Kidney capillary endothelial cell (primary cell): ENCODE data around the gene FERMT3.
A peak's percentile ranks its signal among the peaks of the same experiment; 100 is the strongest.

Source experiments
- DNase-seq: peaks from one replicate; pipeline ENCODE4 v3.0.0-alpha.2; 2018; ENCODE audit warnings: low spot score

Gene FERMT3

GRCh38 chr11:64186492-64187165 is 19.9 kb upstream of the FERMT3 start:
- DNase-seq: no peak

GRCh38 chr11:64192434-64192833 is 14.1 kb upstream of the FERMT3 start:
- no peak for DNase-seq

- no peak for DNase-seq
Observed at GRCh38 chr11:64196626-64197025, 9.9 kb upstream of the FERMT3 start.

GRCh38 chr11:64198511-64198910 is 8.0 kb upstream of the FERMT3 start:
- no peak for DNase-seq

GRCh38 chr11:64201543-64201942 is 5.0 kb upstream of the FERMT3 start:
- DNase-seq: no peak

GRCh38 chr11:64202992-64203391 is 3.5 kb upstream of the FERMT3 start:
- DNase-seq: no peak

- DNase-seq: no peak
Observed at GRCh38 chr11:64203421-64204079, 3.0 kb upstream of the FERMT3 start.

GRCh38 chr11:64204080-64204440 is 2.5 kb upstream of the FERMT3 start:
- no peak for DNase-seq

GRCh38 chr11:64204464-64204989 is 2.0 kb upstream of the FERMT3 start:
- peak; percentile 86 for DNase-seq

GRCh38 chr11:64207256-64208085 is 950 bp downstream of the FERMT3 start:
- DNase-seq: peak; percentile 93

GRCh38 chr11:64208086-64208795 is 1.7 kb downstream of the FERMT3 start:
- DNase-seq: no peak

- no peak for DNase-seq
Observed at GRCh38 chr11:64208796-64209562, 2.5 kb downstream of the FERMT3 start.

GRCh38 chr11:64209563-64209843 is 3.0 kb downstream of the FERMT3 start:
- DNase-seq: no peak

GRCh38 chr11:64210301-64211020 is 3.9 kb downstream of the FERMT3 start:
- no peak for DNase-seq

GRCh38 chr11:64211181-64211872 is 4.8 kb downstream of the FERMT3 start:
- DNase-seq: no peak

- DNase-seq: no peak
Observed at GRCh38 chr11:64216879-64217278, 10.4 kb downstream of the FERMT3 start.

GRCh38 chr11:64218628-64219353 is 12.3 kb downstream of the FERMT3 start:
- DNase-seq: no peak

- DNase-seq: no peak
Observed at GRCh38 chr11:64219354-64219684, 12.8 kb downstream of the FERMT3 start.

- no peak for DNase-seq
Observed at GRCh38 chr11:64219755-64220154, 13.2 kb downstream of the FERMT3 start.

- no peak for DNase-seq
Observed at GRCh38 chr11:64220271-64220670, 13.8 kb downstream of the FERMT3 start.
